Measurements from ENCODE around the gene TRHDE.

The TRHDE gene

GRCh38 chr12:72313806-72314205 lies 41.6 kb downstream of the TRHDE start:
- TF ChIP-seq GATA2 (IDR thresholded peaks at IDR 0.05; ENCODE audit: low read depth, low read length), result no peak
- TF ChIP-seq GATA3 (IDR thresholded peaks at IDR 0.05; ENCODE audit: low read depth, low read length), result no peak

- TF ChIP-seq GATA2 (IDR thresholded peaks at IDR 0.05; ENCODE audit: low read depth, low read length) (no peak), GATA3 (IDR thresholded peaks at IDR 0.05; ENCODE audit: low read depth, low read length) (no peak)
These were observed 43.7 kb downstream of the TRHDE start for GRCh38 chr12:72315858-72316257.

GRCh38 chr12:72318341-72318740 lies 46.2 kb downstream of the TRHDE start:
- TF ChIP-seq GATA3 (IDR thresholded peaks at IDR 0.05; ENCODE audit: low read depth, low read length) (no peak), GATA2 (IDR thresholded peaks at IDR 0.05; ENCODE audit: low read depth, low read length) (no peak)

GRCh38 chr12:72323881-72324280 lies 51.7 kb downstream of the TRHDE start:
- TF ChIP-seq GATA3 (IDR thresholded peaks at IDR 0.05; ENCODE audit: low read depth, low read length) (no peak), GATA2 (IDR thresholded peaks at IDR 0.05; ENCODE audit: low read depth, low read length) (no peak)

GRCh38 chr12:72330301-72330700 lies 58.1 kb downstream of the TRHDE start:
- TF ChIP-seq GATA3 (IDR thresholded peaks at IDR 0.05; ENCODE audit: low read depth, low read length) (no peak), GATA2 (IDR thresholded peaks at IDR 0.05; ENCODE audit: low read depth, low read length) (no peak)

- TF ChIP-seq GATA2 (IDR thresholded peaks at IDR 0.05; ENCODE audit: low read depth, low read length) (no peak), GATA3 (IDR thresholded peaks at IDR 0.05; ENCODE audit: low read depth, low read length) (no peak)
These were observed 58.6 kb downstream of the TRHDE start for GRCh38 chr12:72330784-72331183.

GRCh38 chr12:72337382-72337781 lies 65.2 kb downstream of the TRHDE start:
- TF ChIP-seq GATA2 (IDR thresholded peaks at IDR 0.05; ENCODE audit: low read depth, low read length) (no peak), GATA3 (IDR thresholded peaks at IDR 0.05; ENCODE audit: low read depth, low read length) (no peak)

GRCh38 chr12:72337946-72338345 lies 65.8 kb downstream of the TRHDE start:
- TF ChIP-seq GATA3 (IDR thresholded peaks at IDR 0.05; ENCODE audit: low read depth, low read length), result no peak

- no peak for TF ChIP-seq GATA3 (IDR thresholded peaks at IDR 0.05; ENCODE audit: low read depth, low read length)
These were observed 66.3 kb downstream of the TRHDE start for GRCh38 chr12:72338437-72338836.

- TF ChIP-seq GATA2 (IDR thresholded peaks at IDR 0.05; ENCODE audit: low read depth, low read length), result no peak
- no peak for TF ChIP-seq GATA3 (IDR thresholded peaks at IDR 0.05; ENCODE audit: low read depth, low read length)
These were observed 74.3 kb downstream of the TRHDE start for GRCh38 chr12:72346363-72346944.

- TF ChIP-seq GATA3 (IDR thresholded peaks at IDR 0.05; ENCODE audit: low read depth, low read length), result no peak
- no peak for TF ChIP-seq GATA2 (IDR thresholded peaks at IDR 0.05; ENCODE audit: low read depth, low read length)
These were observed 77.3 kb downstream of the TRHDE start for GRCh38 chr12:72349491-72349890.

GRCh38 chr12:72359416-72359815 lies 87.2 kb downstream of the TRHDE start:
- TF ChIP-seq GATA2 (IDR thresholded peaks at IDR 0.05; ENCODE audit: low read depth, low read length) (no peak), GATA3 (IDR thresholded peaks at IDR 0.05; ENCODE audit: low read depth, low read length) (no peak)

GRCh38 chr12:72365151-72365550 lies 93.0 kb downstream of the TRHDE start:
- TF ChIP-seq GATA3 (IDR thresholded peaks at IDR 0.05; ENCODE audit: low read depth, low read length) (no peak), GATA2 (IDR thresholded peaks at IDR 0.05; ENCODE audit: low read depth, low read length) (no peak)

GRCh38 chr12:72366255-72366654 lies 94.1 kb downstream of the TRHDE start:
- TF ChIP-seq GATA3 (IDR thresholded peaks at IDR 0.05; ENCODE audit: low read depth, low read length), result no peak
- no peak for TF ChIP-seq GATA2 (IDR thresholded peaks at IDR 0.05; ENCODE audit: low read depth, low read length)

- TF ChIP-seq GATA2 (IDR thresholded peaks at IDR 0.05; ENCODE audit: low read depth, low read length) (no peak), GATA3 (IDR thresholded peaks at IDR 0.05; ENCODE audit: low read depth, low read length) (no peak)
These were observed 96.1 kb downstream of the TRHDE start for GRCh38 chr12:72368298-72368697.
